ACC112 (cell line): Measurements from ENCODE around the gene KDM6B.
A peak's percentile ranks its signal among the peaks of the same experiment; 100 is the strongest.

Experiments
- H2AFZ ChIP-seq: fragments of 200-600 bp; sonication (generic); one replicate; pipeline ENCODE4 v1.6.0; 2017; ENCODE audit warnings: antibody characterized with exemption, low read length; ENCODE audit not compliant: unreplicated experiment
- H3K27ac ChIP-seq: fragments of 200-600 bp; sonication (generic); 2 replicates; pipeline ENCODE4 v1.5.1; 2014; ENCODE audit warnings: low read depth, mild to moderate bottlenecking, antibody characterized with exemption, low read length, moderate library complexity
- H3K27me3 ChIP-seq: fragments of 200-600 bp; sonication (generic); 2 replicates; pipeline ENCODE4 v1.6.1; 2014; ENCODE audit warnings: mild to moderate bottlenecking, antibody characterized with exemption, low read length, moderate library complexity, mixed read lengths; ENCODE audit not compliant: insufficient read depth
- H3K36me3 ChIP-seq: fragments of 200-600 bp; sonication (generic); 2 replicates; pipeline ENCODE4 v1.6.1; 2016; ENCODE audit warnings: mild to moderate bottlenecking, antibody characterized with exemption, low read length, moderate library complexity, mixed read lengths; ENCODE audit not compliant: insufficient read depth
- H3K4me1 ChIP-seq: fragments of 200-600 bp; sonication (generic); one replicate; pipeline ENCODE4 v1.6.1; 2016; ENCODE audit warnings: low read length, mixed read lengths; ENCODE audit not compliant: insufficient read depth, unreplicated experiment, control insufficient read depth
- H3K4me3 ChIP-seq: fragments of 200-600 bp; sonication (generic); 2 replicates; pipeline ENCODE4 v1.5.1; 2014; ENCODE audit warnings: mild to moderate bottlenecking, low read depth, low read length
- H3K79me2 ChIP-seq: fragments of 200-600 bp; sonication (generic); one replicate; pipeline ENCODE4 v1.6.0; 2016; ENCODE audit warnings: low read length; ENCODE audit not compliant: control insufficient read depth, unreplicated experiment, insufficient read depth

The KDM6B gene

DNA sequence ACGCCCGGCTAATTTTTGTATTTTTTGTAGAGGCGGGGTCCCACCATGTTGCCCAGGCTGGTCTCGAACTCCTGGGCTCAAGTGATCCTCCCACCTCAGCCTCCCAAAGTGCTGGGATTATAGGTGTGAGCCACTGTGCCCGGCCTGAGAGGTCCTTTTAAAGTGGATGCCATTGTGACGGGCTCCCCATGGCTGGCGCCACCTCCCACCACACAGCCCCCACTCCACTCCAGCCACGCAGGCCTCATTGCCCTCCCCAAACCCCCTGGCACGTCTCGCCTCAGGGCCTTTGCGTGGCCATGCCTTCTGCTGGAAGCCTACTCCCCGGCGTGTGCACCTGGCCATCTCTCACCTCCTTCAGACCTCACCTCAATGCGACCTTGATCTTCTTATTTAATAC, 11.9 kb upstream of the KDM6B start:
- Histone ChIP-seq H3K36me3 (no peaks in the 10 kb centered on the region), H2AFZ (no peak overlapping the region), H3K4me3 (no peak overlapping the region), H3K27me3 (no peaks in the 10 kb centered on the region), H3K79me2 (no peaks in the 10 kb centered on the region), H3K27ac (no peak overlapping the region), H3K4me1 (no peaks in the 10 kb centered on the region)

GRCh38 chr17:7823581-7824001, 10.4 kb upstream of the KDM6B start:
- Histone ChIP-seq H3K27me3 (no peaks in the 10 kb centered on the region), H3K36me3 (no peaks in the 10 kb centered on the region), H3K4me1 (no peaks in the 10 kb centered on the region), H3K4me3 (no peak overlapping the region), H3K27ac (no peak overlapping the region), H3K79me2 (no peaks in the 10 kb centered on the region), H2AFZ (no peak overlapping the region)

GRCh38 chr17:7824021-7824924, 9.7 kb upstream of the KDM6B start:
- H2AFZ ChIP-seq = no peak overlapping the region
- no peak overlapping the region for H3K27ac ChIP-seq
- H3K4me3 ChIP-seq = no peak overlapping the region
- H3K4me1 ChIP-seq = no peaks in the 10 kb centered on the region
- H3K27me3 ChIP-seq = no peaks in the 10 kb centered on the region
- H3K36me3 ChIP-seq = no peaks in the 10 kb centered on the region
- no peaks in the 10 kb centered on the region for H3K79me2 ChIP-seq

DNA sequence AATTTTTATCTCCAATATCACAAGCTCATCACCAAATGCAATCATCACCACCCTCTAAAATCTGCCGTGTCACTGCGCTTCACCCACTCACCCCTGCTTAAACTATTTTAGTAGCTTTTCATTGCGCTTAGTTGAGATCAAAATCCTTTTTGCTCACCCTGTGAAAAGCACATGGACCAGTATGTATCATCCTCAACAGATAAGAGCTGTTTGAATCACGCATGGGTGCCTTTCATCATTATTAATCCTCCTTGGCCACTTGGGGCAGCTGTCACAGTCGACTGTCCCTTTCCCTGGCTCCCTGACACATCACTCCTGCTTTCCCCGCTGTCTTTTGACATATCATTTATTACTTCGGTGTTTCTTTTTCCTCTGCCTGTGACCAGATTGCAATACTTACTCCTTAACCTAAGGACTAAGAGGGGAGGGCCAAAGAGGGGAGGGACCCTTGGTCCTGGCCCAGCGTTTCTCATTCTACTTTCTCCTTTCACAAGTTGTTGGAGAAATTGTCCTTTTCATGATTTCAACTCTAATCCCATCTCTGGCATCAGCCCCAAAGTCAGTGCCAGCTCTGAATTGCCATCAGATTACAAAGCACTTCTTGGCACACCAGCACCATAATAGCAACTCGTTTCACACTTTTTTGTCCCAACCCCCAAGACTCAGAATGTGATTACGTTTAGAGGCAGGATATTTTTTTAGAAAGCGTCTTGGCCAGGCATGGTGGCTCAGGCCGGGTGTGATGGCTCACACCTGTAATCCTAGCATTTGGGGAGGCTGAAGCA, 8.6 kb upstream of the KDM6B start:
- H3K4me3 ChIP-seq = no peak overlapping the region
- H3K36me3 ChIP-seq = no peaks in the 10 kb centered on the region
- no peaks in the 10 kb centered on the region for H3K27me3 ChIP-seq
- H3K79me2 ChIP-seq = no peaks in the 10 kb centered on the region
- H3K4me1 ChIP-seq = no peaks in the 10 kb centered on the region
- no peak overlapping the region for H3K27ac ChIP-seq
- H2AFZ ChIP-seq = no peak overlapping the region

GRCh38 chr17:7830616-7831015, 3.4 kb upstream of the KDM6B start:
- H3K27me3 ChIP-seq = no peaks in the 10 kb centered on the region
- H3K36me3 ChIP-seq = no peaks in the 10 kb centered on the region
- no peak overlapping the region for H3K4me3 ChIP-seq
- no peak overlapping the region for H2AFZ ChIP-seq
- no peaks in the 10 kb centered on the region for H3K79me2 ChIP-seq
- no peak overlapping the region for H3K27ac ChIP-seq
- peaks cover 5% of the 10 kb centered on the region for H3K4me1 ChIP-seq

GRCh38 chr17:7831233-7831632, 2.8 kb upstream of the KDM6B start:
- Histone ChIP-seq H3K27ac (no peak overlapping the region), H3K4me1 (peaks cover 5% of the 10 kb centered on the region), H3K27me3 (no peaks in the 10 kb centered on the region), H2AFZ (no peak overlapping the region), H3K79me2 (no peaks in the 10 kb centered on the region), H3K4me3 (no peak overlapping the region), H3K36me3 (no peaks in the 10 kb centered on the region)

GRCh38 chr17:7832431-7832830, 1.6 kb upstream of the KDM6B start:
- no peak overlapping the region for H2AFZ ChIP-seq
- H3K36me3 ChIP-seq = no peaks in the 10 kb centered on the region
- peaks cover 6% of the 10 kb centered on the region for H3K79me2 ChIP-seq
- no peak overlapping the region for H3K27ac ChIP-seq
- no peak overlapping the region for H3K4me3 ChIP-seq
- peaks cover 10% of the 10 kb centered on the region for H3K4me1 ChIP-seq
- H3K27me3 ChIP-seq = no peaks in the 10 kb centered on the region

GRCh38 chr17:7833011-7833794, 814 bp upstream of the KDM6B start:
- peaks cover 8% of the 10 kb centered on the region for H3K79me2 ChIP-seq
- H3K27me3 ChIP-seq = no peaks in the 10 kb centered on the region
- H3K4me1 ChIP-seq = peaks cover 12% of the 10 kb centered on the region
- no peak overlapping the region for H3K27ac ChIP-seq
- no peaks in the 10 kb centered on the region for H3K36me3 ChIP-seq
- peak overlapping the region; percentile 83 for H3K4me3 ChIP-seq
- no peak overlapping the region for H2AFZ ChIP-seq

- peak overlapping the region; percentile 96 for H2AFZ ChIP-seq
- peaks cover 11% of the 10 kb centered on the region for H3K79me2 ChIP-seq
- peak overlapping the region; percentile 94 for H3K27ac ChIP-seq
- H3K4me1 ChIP-seq = peaks cover 21% of the 10 kb centered on the region
- peak overlapping the region; percentile 83 for H3K4me3 ChIP-seq
- H3K27me3 ChIP-seq = no peaks in the 10 kb centered on the region
- H3K36me3 ChIP-seq = no peaks in the 10 kb centered on the region
Measured at GRCh38 chr17:7834542-7834956, 532 bp downstream of the KDM6B start.
